CD8-positive, alpha-beta memory T cell (primary cell): ENCODE data around the gene ZNF467. TPM values are rescaled to one million over a fixed set of nuclear protein-coding genes. Genes with fewer than 3 reads are reported as not detected.
A peak's percentile ranks its signal among the peaks of the same experiment; 100 is the strongest.

Source experiments
- CTCF ChIA-PET: fragments of 350-600 bp; sonication (Branson Sonifier 250); formaldehyde crosslinking; loops from one replicate; lab custom pipeline; 2021; ENCODE audit warnings: antibody characterized with exemption; lab: Charles Lee
- POLR2A ChIA-PET: fragments of 350-600 bp; sonication (Branson Sonifier 250); formaldehyde crosslinking; loops from one replicate; lab custom pipeline; 2021; ENCODE audit warnings: antibody characterized with exemption; lab: Charles Lee
- DNase-seq, 5 donors: peaks; one replicate each; pipeline versions ENCODE4 v3.0.0 to v3.0.0-alpha.2; 2020 to 2022; ENCODE audit warnings: mixed read lengths in 1 of 5
- H3K27ac ChIP-seq: one replicate; pipeline ENCODE4 v1.7.0; 2013; ENCODE audit warnings: low read depth, mild to moderate bottlenecking, low read length, moderate library complexity
- H3K27me3 ChIP-seq: 2 replicates; pipeline ENCODE4 v1.7.0; 2013; ENCODE audit warnings: low read length, mild to moderate bottlenecking; ENCODE audit not compliant: insufficient read depth, poor library complexity, severe bottlenecking
- H3K36me3 ChIP-seq: 2 replicates; pipeline ENCODE4 v1.7.0; 2013; ENCODE audit warnings: mild to moderate bottlenecking, low read length, moderate library complexity; ENCODE audit not compliant: insufficient read depth
- H3K4me1 ChIP-seq: 2 replicates; pipeline ENCODE4 v1.7.0; 2013; ENCODE audit warnings: mild to moderate bottlenecking, low read length, moderate library complexity; ENCODE audit not compliant: insufficient read depth
- H3K4me3 ChIP-seq: 2 replicates; pipeline ENCODE4 v1.7.0; 2013; ENCODE audit warnings: mild to moderate bottlenecking, low read length
- H3K9me3 ChIP-seq: 2 replicates; pipeline ENCODE4 v1.7.0; 2013; ENCODE audit warnings: mild to moderate bottlenecking, low read length
- H3K27ac Mint-ChIP-seq, 8 donors: one replicate each; pipeline ENCODE4 v1.8.0; 2020 to 2021; ENCODE audit warnings: mixed read lengths in 8 of 8, mild to moderate bottlenecking in 6 of 8, inconsistent platforms in 3 of 8, moderate library complexity in 3 of 8
- H3K27me3 Mint-ChIP-seq, 2 donors: one replicate each; pipeline ENCODE4 v1.8.0; 2020 to 2021; ENCODE audit warnings: mixed read lengths in 2 of 2, mild to moderate bottlenecking in 1 of 2, moderate library complexity in 1 of 2
- H3K36me3 Mint-ChIP-seq, 3 donors: one replicate each; pipeline ENCODE4 v1.8.0; 2020 to 2021; ENCODE audit warnings: mixed read lengths in 3 of 3, inconsistent platforms in 1 of 3, mild to moderate bottlenecking in 1 of 3
- H3K4me1 Mint-ChIP-seq, 3 donors: one replicate each; pipeline ENCODE4 v1.8.0; 2020 to 2021; ENCODE audit warnings: mixed read lengths in 3 of 3, inconsistent platforms in 1 of 3, mild to moderate bottlenecking in 1 of 3
- H3K4me3 Mint-ChIP-seq, 7 donors: one replicate each; pipeline ENCODE4 v1.8.0; 2020 to 2021; ENCODE audit warnings: mixed read lengths in 7 of 7, mild to moderate bottlenecking in 6 of 7, moderate library complexity in 4 of 7, inconsistent platforms in 2 of 7
- H3K9me3 Mint-ChIP-seq, 5 donors: one replicate each; pipeline ENCODE4 v1.8.0; 2020 to 2022; ENCODE audit warnings: mixed read lengths in 5 of 5, mild to moderate bottlenecking in 3 of 5, moderate library complexity in 2 of 5, inconsistent platforms in 1 of 5
- polyA plus RNA-seq: library from polyadenylated mRNA; unstranded; fragments of 300-500 nt; fragmentation: Illumina TruSeq; gene quantifications from one replicate; pipeline ENCODE4 v1.2.3, GENCODE V29; 2021
- total RNA-seq, 2 experiments: library from RNA; stranded (reverse); gene quantifications; one replicate each; pipeline ENCODE4 v1.2.3, GENCODE V29; 2021

The ZNF467 gene
- total and polyA plus RNA-seq, 3 experiments from 2014 or later = 0.24 to 1.3 TPM; not detected in 1

- Mint-ChIP-seq H3K4me3 (no peak overlapping the region), H3K27ac (no peak overlapping the region), H3K36me3 (no peaks in the 10 kb centered on the region), H3K27me3 (peaks cover 11 to 20% of the 10 kb centered on the region in 2 donors), H3K4me1 (no peaks in the 10 kb centered on the region), H3K9me3 (no peaks in the 10 kb centered on the region)
- H3K4me3 ChIP-seq = no peak overlapping the region
- H3K36me3 ChIP-seq = no peaks in the 10 kb centered on the region
- peaks cover 6% of the 10 kb centered on the region for H3K27me3 ChIP-seq
- H3K9me3 ChIP-seq = no peaks in the 10 kb centered on the region
- ChIA-PET CTCF (interaction anchor here (0.9 kb wide), 1 partner anchor 10 kb away, joined by 3 read pairs; no protein-coding TSS in a partner anchor), POLR2A (interaction anchor here (0.6 kb wide), 1 partner anchor 42 kb away, joined by 3 read pairs; no protein-coding TSS in a partner anchor)
- no peak overlapping the region for H3K27ac ChIP-seq
- no peaks in the 10 kb centered on the region for H3K4me1 ChIP-seq
- no peak for DNase-seq
These were observed 21.3 kb upstream of the ZNF467 start for GRCh38 chr7:149794661-149795060.

GRCh38 chr7:149793261-149793660 lies 19.9 kb upstream of the ZNF467 start:
- no peak overlapping the region for H3K4me3 ChIP-seq
- H3K9me3 ChIP-seq = no peaks in the 10 kb centered on the region
- Mint-ChIP-seq H3K4me1 (no peaks in the 10 kb centered on the region), H3K4me3 (no peak overlapping the region), H3K9me3 (no peaks in the 10 kb centered on the region), H3K27me3 (peaks cover 12 to 27% of the 10 kb centered on the region in 2 donors), H3K36me3 (no peaks in the 10 kb centered on the region), H3K27ac (no peak overlapping the region)
- H3K27ac ChIP-seq = no peak overlapping the region
- H3K27me3 ChIP-seq = peaks cover 11% of the 10 kb centered on the region
- ChIA-PET CTCF (no interaction called here), POLR2A (no interaction called here)
- no peak for DNase-seq
- H3K4me1 ChIP-seq = no peaks in the 10 kb centered on the region
- no peaks in the 10 kb centered on the region for H3K36me3 ChIP-seq

GRCh38 chr7:149792220-149792595 lies 18.8 kb upstream of the ZNF467 start:
- H3K4me3 Mint-ChIP-seq = no peak overlapping the region
- no peaks in the 10 kb centered on the region for H3K9me3 ChIP-seq
- H3K36me3 Mint-ChIP-seq = no peaks in the 10 kb centered on the region
- peaks cover 14 to 27% of the 10 kb centered on the region in 2 donors for H3K27me3 Mint-ChIP-seq
- H3K27ac ChIP-seq = no peak overlapping the region
- POLR2A ChIA-PET = no interaction called here
- peaks cover 11% of the 10 kb centered on the region for H3K27me3 ChIP-seq
- no peak overlapping the region for H3K4me3 ChIP-seq
- CTCF ChIA-PET = no interaction called here
- H3K36me3 ChIP-seq = no peaks in the 10 kb centered on the region
- no peaks in the 10 kb centered on the region for H3K9me3 Mint-ChIP-seq
- no peak for DNase-seq
- no peaks in the 10 kb centered on the region for H3K4me1 ChIP-seq
- no peak overlapping the region for H3K27ac Mint-ChIP-seq
- no peaks in the 10 kb centered on the region for H3K4me1 Mint-ChIP-seq

GRCh38 chr7:149791411-149792219 lies 18.2 kb upstream of the ZNF467 start:
- Histone ChIP-seq H3K36me3 (no peaks in the 10 kb centered on the region), H3K4me1 (no peaks in the 10 kb centered on the region), H3K4me3 (no peak overlapping the region), H3K27ac (no peak overlapping the region), H3K9me3 (no peaks in the 10 kb centered on the region), H3K27me3 (peaks cover 11% of the 10 kb centered on the region)
- CTCF ChIA-PET = no interaction called here
- POLR2A ChIA-PET = no interaction called here
- Mint-ChIP-seq H3K27me3 (peaks cover 14 to 27% of the 10 kb centered on the region in 2 donors), H3K36me3 (no peaks in the 10 kb centered on the region), H3K4me1 (no peaks in the 10 kb centered on the region), H3K4me3 (no peak overlapping the region), H3K27ac (no peak overlapping the region), H3K9me3 (no peaks in the 10 kb centered on the region)
- no peak for DNase-seq

GRCh38 chr7:149790754-149791360 lies 17.5 kb upstream of the ZNF467 start:
- H3K36me3 Mint-ChIP-seq = no peaks in the 10 kb centered on the region
- no peaks in the 10 kb centered on the region for H3K9me3 ChIP-seq
- DNase-seq = no peak
- no peak overlapping the region for H3K4me3 ChIP-seq
- H3K27me3 ChIP-seq = peaks cover 11% of the 10 kb centered on the region
- H3K4me3 Mint-ChIP-seq = no peak overlapping the region
- no peaks in the 10 kb centered on the region for H3K4me1 ChIP-seq
- CTCF ChIA-PET = no interaction called here
- H3K27ac ChIP-seq = no peak overlapping the region
- no peaks in the 10 kb centered on the region for H3K9me3 Mint-ChIP-seq
- peaks cover 14 to 27% of the 10 kb centered on the region in 2 donors for H3K27me3 Mint-ChIP-seq
- POLR2A ChIA-PET = no interaction called here
- no peaks in the 10 kb centered on the region for H3K36me3 ChIP-seq
- H3K27ac Mint-ChIP-seq = no peak overlapping the region
- H3K4me1 Mint-ChIP-seq = no peaks in the 10 kb centered on the region

- Mint-ChIP-seq H3K27me3 (peaks cover 14 to 27% of the 10 kb centered on the region in 2 donors), H3K4me3 (no peak overlapping the region), H3K27ac (peak overlapping the region in 1 of 8 donors; percentile 87), H3K4me1 (no peaks in the 10 kb centered on the region), H3K36me3 (no peaks in the 10 kb centered on the region), H3K9me3 (no peaks in the 10 kb centered on the region)
- peaks cover 11% of the 10 kb centered on the region for H3K27me3 ChIP-seq
- CTCF ChIA-PET = interaction anchor here (1.0 kb wide), 1 partner anchor 48 kb away, joined by 3 read pairs; no protein-coding TSS in a partner anchor
- no peak overlapping the region for H3K27ac ChIP-seq
- H3K4me3 ChIP-seq = no peak overlapping the region
- no peaks in the 10 kb centered on the region for H3K4me1 ChIP-seq
- H3K36me3 ChIP-seq = no peaks in the 10 kb centered on the region
- POLR2A ChIA-PET = no interaction called here
- peak in 1 of 5 donors; percentile 35 for DNase-seq
- H3K9me3 ChIP-seq = no peaks in the 10 kb centered on the region
These were observed 16.8 kb upstream of the ZNF467 start for GRCh38 chr7:149790146-149790548.

GRCh38 chr7:149789101-149789500 lies 15.7 kb upstream of the ZNF467 start:
- Histone ChIP-seq H3K36me3 (no peaks in the 10 kb centered on the region), H3K9me3 (no peaks in the 10 kb centered on the region), H3K27me3 (peaks cover 11% of the 10 kb centered on the region), H3K27ac (no peak overlapping the region), H3K4me3 (no peak overlapping the region), H3K4me1 (no peaks in the 10 kb centered on the region)
- ChIA-PET CTCF (interaction anchor here (1.0 kb wide), 1 partner anchor 47 kb away, joined by 3 read pairs; no protein-coding TSS in a partner anchor), POLR2A (no interaction called here)
- no peak for DNase-seq
- H3K36me3 Mint-ChIP-seq = no peaks in the 10 kb centered on the region
- no peak overlapping the region for H3K27ac Mint-ChIP-seq
- no peak overlapping the region for H3K4me3 Mint-ChIP-seq
- peaks cover 12 to 23% of the 10 kb centered on the region in 2 donors for H3K27me3 Mint-ChIP-seq
- H3K4me1 Mint-ChIP-seq = no peaks in the 10 kb centered on the region
- H3K9me3 Mint-ChIP-seq = no peaks in the 10 kb centered on the region

- Mint-ChIP-seq H3K36me3 (no peaks in the 10 kb centered on the region), H3K27ac (no peak overlapping the region), H3K27me3 (peaks cover 10 to 17% of the 10 kb centered on the region in 2 donors), H3K4me3 (peak overlapping the region in 1 of 7 donors; percentile 38), H3K4me1 (no peaks in the 10 kb centered on the region), H3K9me3 (no peaks in the 10 kb centered on the region)
- ChIA-PET CTCF (no interaction called here), POLR2A (no interaction called here)
- no peak for DNase-seq
- Histone ChIP-seq H3K36me3 (no peaks in the 10 kb centered on the region), H3K4me1 (no peaks in the 10 kb centered on the region), H3K27ac (no peak overlapping the region), H3K9me3 (no peaks in the 10 kb centered on the region), H3K27me3 (peaks cover 11% of the 10 kb centered on the region), H3K4me3 (no peak overlapping the region)
These were observed 15.0 kb upstream of the ZNF467 start for GRCh38 chr7:149788300-149788851.
